Astrocyte of the hippocampus (primary cell): ENCODE results near the gene SEMA6B.
"Not testable (repeated sequence)": the region's sequence is repeated elsewhere in the genome, so short reads cannot be mapped to it uniquely, and the experiment has no call there.

ENCODE experiments used
- DNase-seq: peaks from one replicate; pipeline ENCODE4 v3.0.0; 2011; ENCODE audit warnings: low read depth, low spot score

SEMA6B gene

DNA sequence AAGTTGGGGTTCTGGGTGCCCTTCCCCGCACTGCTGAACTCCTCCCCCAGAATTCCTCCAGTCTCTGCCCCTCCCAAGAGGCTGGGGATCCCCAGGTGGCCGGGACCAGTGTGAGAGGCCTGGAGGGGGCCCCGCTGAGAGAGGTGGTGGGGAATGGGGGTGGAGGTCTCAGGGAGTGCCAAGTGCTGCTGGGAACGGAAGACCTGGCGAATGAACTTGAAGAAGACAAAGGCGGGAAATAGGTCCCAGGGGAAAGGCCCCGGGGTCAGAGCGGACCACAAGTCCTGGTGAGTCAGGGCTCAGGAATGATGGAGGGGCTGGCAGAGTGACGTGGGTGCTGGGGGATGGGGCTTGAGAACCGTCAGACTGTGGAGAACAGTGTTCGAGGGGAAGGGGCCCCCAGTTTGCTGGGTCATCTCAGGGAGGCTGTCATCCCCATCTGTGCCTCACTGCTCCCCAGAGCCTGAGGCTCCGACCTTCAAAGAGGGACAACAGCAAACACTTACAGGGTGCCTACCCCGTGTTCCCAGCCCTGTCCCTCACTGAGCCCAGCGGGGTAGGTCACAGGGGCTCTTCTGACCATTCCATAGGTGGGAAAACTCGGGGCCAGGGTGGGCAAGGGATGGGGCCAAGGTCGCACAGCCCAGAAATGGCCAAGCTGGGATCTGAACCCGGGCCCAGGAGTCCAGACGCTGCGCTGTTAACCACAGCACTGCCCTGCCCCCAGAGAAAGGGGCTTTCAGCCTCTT is 16.0 kb upstream of the SEMA6B start:
- peak; percentile 90 for DNase-seq

DNA sequence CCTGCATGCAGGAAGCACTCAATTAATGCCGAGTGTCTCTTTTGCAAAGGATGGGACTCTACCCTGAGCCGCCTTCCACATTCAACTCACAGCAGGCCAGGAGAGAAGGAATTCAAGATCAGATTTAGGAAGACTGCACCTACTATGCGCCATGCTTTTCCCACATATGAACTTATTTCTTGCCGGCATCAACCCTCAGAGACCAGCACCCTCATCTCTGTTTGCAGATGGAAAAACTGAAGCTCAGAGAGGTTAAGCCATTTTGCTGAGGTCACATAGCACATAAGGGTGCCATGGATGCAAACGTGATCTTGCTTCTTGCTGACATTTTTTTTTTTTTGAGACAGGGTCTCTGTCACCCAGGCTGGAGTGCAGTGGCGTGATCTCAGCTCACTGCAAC is 14.2 kb upstream of the SEMA6B start:
- no peak for DNase-seq

DNA sequence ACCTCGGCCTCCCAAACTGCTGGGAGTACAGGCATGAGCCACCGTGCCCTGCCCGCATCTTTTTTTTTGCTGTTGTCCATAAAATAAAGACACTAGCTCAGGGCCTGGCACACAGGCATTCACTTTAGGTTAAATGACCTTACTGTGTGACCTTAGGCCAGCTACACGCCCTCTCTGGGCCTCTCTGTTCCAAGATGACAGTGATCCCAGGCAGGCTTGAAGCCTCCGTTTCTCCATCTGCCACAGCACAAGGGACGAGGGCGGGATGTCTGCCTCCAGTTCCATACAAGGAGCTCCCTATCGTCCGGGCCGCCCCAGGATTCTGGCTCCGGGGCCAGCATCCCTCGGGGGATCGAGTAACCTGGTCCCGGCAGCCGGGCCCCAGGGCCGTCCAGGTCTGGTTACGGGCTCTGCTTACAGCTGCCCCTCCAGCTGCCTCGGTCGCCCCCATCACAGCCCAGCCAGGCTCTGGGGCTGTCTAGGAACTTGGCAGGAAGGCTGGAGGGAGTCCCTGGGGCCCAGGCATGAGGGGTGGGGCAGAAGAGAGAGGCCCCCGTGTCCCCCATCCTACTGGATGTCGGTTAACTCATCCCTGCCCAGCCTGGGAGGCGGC is 11.9 kb upstream of the SEMA6B start:
- no peak for DNase-seq

DNA sequence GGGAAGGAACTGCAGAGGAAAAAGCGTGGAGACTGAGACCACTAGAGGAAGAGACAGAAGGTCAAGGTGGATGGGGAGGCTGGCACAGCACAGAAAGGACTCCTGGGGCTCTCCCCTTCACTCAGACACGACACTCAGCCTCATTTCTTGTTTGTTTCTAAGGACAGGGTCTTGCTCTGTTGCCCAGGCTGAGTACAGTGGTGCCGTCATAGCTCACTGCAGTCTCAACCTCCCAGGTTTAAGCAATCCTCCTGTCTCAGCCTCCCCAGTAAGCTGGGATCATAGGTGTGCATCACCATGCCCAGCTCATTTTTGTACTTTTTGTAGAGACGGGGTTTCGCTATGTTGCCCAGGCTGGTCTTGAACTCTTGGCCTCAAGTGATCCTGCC is 11.4 kb upstream of the SEMA6B start:
- no peak for DNase-seq

DNA sequence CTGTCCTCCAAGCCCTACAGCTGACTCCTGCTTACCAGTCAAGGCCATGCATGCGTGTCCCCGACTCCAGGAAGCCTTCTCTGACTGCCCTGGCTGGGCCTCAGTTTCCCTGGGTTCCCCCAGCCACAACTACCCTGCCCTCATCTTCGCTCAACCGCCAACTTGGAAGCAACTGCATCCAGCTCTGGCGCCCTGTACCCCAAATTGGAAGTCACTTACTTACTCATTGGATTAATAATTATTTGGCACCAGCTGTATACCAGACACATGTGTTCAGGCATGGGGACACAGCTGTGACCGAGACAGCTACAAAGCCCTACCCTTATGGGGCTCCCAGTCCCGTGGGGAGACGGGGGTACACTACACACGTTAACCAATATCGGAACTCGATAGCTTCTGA is 10.9 kb upstream of the SEMA6B start:
- DNase-seq: no peak

DNA sequence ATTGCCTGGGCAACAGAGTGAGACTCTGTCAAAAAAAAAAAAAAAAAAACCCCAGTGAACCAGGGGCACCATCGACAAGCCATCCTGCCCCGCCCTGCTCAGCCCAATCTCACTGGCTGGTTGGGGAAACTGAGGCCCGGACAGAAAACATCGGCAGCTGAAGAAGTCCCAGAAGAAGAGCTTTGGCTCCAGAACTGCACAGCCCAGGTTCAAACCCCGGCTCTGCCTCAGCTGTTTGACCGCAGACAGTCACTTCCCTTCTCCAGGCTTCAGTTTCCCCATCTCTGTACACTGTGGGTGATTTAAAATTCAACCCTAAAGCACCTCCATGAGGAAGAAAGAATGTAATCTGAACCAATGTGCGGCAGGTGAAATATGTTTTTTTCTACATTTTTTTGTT is 9.4 kb upstream of the SEMA6B start:
- no peak for DNase-seq

DNA sequence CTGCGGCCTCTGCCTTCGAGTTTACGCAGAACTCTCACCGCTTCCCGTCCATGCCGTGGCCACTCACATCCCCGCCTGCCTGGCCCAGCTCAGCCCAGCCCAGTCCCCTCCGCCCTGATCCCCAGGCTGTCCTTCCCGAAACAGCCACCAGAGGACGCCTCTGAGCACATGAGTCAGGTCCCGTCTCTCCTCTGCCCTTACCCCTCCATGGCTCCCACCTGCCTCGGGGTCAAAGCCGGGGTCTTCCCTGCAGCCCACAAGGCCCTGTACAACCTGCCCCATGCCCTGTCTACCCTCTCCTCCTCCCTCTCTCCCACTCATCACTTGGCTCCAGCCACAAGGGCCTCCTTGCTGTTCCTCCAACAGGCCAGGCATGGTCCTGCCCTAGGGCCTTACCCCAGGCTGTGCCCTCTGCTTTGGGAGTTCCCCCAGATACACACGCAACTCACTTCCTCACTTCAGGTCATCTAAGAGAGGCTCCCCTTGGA is 8.1 kb upstream of the SEMA6B start:
- DNase-seq: peak; percentile 62

DNA sequence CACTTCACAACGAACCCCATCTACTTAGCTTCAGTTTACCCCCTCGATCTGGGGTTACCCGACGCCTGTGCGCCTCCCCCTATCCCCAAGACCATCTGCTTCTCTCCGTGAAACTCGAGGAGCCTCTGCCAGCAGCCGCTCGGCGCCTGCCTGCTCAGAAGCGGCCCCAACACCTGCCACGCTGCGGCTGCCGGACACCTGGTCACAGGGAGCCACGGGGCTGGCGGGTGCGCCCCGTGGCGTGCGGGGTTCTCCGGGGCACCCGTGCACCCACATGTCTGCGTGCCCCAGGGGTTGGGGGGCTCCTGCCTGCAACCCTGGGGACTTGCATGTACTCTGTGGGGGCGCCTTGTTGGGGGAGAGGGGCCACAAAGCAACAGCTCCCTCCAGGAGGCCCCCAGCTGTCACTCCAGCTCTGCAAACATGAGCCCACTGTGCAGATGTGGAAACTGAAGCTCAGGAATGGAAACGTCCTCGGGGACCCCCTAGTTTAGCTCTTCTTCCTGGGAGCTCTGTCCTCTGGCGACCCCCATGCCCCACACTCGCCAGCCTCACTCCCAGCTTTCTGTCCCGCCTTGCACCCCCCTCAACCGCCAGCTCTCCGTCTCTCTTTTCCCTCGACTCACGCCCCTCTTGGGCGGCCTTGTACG is 7.0 kb upstream of the SEMA6B start:
- DNase-seq: no peak

DNA sequence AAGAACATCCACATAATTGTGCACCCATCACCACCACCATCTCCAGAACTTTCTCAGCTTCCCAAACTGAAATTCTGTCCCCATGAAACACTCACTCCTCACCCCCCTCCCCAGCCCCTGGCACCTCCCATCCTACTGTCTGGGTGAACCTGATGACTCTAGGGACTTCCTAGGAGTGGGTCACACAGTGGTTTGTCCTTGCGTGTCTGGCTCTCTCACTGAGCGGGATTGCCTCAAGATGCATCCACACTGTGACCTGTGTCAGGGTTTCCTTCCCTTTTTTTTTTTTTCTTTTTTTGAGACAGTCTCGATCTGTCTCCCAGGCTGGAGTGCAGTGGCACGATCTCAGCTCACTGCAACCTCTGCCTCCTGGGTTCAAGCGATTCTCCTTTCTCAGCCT is 4.1 kb upstream of the SEMA6B start:
- not testable (repeated sequence) for DNase-seq

DNA sequence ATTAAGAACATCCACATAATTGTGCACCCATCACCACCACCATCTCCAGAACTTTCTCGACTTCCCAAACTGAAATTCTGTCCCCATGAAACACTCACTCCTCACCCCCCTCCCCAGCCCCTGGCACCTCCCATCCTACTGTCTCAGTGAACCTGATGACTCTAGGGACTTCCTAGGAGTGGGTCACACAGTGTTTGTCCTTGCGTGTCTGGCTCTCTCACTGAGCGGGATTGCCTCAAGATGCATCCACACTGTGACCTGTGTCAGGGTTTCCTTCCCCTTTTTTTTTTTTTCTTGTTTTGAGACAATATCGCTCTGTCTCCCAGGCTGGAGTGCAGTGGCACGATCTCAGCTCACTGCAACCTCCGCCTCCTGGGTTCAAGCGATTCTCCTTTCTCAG is 2.6 kb upstream of the SEMA6B start:
- not testable (repeated sequence) for DNase-seq

DNA sequence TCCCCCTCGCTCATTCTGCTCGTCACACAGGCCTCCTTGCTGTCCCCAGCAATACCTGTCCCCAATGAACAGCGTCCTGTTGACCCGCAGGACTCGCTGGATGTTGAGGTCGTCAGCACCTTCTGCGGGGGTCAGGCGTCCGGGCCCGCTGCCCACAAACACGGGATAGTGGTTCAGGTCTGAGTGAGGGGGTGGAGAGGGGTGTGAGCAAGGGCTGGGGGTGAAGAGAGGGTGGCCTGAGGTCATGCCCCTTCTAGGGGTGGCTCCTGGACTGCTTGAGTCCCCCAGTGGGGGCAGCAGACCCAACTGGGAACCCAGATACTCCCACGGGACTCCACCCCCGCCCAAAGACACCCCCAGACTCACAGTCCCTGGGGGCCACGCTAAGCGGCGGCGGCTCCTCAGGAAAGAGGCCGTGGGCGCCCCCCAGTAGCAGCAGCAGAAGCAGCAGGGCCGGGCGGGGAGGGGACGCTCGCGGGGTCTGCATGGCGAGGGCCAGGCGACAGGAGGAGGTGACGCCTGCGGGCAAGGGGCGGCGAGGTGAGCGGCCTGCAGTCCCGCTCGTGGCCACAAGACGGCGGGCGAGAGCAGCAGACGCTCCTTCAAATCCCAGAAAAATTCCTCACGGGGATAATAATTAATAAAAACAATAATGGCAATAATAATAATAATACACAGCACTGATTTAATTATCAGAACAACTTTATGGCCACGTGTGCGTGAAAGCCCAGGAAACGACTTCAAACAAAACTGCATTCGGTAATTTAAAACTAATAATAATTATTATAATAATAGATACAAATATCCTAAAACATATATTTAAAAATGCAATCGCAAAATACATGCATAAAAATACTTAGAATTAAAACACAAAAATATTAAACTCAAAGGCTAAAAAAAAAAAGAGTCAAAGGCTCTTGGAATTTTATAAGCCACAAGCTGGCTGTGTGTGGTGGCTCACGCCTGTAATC is 1.2 kb downstream of the SEMA6B start:
- DNase-seq: peak; percentile 47

DNA sequence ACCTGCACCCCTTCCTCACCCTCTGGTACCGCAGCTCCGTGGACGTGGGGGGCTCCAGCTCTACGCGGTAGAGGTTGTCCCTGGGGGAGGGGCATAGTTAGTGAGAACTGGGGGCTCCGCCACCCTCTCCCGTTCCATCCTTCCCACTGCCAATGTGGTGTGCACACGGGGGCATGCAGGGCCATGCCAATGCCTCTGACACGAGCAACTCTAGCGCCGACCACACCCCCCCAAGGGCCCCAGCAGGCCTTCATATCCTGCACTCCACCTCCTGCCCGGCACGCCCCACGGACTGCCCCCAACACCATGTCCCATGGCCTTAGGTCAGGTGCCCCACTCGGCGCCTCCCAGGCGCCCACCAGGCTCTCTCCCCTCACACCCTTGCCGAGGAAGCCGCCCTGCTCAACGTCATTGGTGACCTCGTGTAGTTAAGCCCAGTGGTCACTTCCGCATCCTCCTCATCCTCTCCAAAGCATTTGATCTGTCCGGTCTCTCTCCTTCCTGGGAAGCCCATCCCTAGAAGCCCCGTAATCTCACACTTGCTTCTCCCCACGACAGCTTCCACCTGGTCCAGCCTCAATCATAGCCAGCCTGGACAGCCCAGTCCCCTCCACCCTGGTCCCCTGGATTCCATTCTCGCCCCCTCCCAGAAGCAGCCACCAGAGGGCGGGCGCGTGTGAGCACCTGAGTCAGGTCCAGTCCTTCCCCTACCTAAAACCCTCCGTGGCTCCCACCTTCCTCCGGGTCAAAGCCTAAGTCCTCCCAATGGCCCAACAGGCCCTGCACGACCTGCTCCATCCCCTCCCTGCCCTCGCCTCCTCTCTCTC is 2.1 kb downstream of the SEMA6B start:
- DNase-seq: no peak

DNA sequence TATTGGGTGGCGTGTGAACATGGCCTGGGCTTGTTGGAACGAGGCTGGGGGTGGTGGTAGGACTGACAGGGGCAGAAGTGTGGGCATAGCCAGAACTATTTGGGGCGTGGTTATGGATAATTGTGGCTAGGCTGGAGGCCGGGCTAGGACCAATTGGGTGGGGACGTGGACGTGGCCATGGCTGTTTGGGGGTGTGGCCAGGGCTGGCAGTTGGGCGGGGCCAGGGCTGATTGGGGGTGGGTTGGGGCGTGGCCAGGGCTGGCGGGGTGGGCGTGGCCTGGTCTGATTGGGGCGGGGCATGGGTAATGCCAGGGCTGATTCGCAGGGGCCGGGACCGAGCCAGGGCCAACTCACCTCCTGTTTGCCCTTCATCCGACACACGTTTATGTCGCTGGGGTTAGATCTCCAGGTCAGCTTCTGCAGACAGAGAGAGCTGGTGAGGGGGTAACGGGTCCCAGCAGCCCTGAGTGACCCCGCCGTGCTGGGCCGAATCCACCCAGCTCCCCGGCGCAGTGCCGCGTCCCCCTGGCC is 2.8 kb downstream of the SEMA6B start:
- no peak for DNase-seq

DNA sequence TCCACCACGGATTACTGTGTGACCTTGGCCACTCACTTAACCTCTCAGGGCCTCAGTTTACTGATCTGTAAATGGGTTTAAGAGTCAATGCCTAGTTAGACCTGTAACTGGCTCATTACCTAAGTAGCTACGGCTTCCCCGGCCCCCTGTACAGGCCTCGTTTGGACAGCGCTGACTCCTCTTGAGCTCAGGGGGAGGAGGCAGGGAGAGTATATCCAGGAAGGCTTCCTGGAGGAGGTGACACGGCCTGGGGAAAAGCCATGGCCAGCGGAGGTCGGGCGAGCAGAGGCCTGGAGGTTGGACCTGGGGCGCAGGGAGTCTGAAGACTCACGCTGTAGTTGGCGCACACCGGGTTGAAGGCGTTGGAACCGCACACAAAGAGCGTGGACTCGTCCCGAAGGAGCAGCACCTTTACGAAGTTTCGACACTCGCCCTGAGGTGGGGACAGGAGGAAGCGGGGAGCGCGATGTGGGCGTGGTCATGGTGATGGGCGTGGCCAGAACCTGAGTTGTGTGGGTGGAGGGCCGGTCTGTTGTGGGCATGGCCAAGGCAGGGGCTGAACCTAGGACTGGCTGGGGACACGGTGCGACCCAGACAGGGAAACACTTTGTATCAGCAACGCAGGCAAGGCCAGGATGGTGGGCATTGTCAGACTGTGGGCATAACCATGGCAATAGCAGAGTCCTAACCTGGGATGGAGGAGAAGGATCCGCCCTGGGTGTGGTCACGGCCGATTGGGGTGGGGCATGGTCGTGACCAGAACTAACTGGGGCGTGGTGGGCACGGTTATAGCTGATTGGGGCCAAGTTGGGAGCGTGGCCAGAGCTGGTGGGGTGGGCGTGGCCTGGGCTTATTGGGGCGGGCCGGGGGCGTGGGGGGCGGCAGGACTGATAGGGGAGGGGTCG is 3.6 kb downstream of the SEMA6B start:
- DNase-seq: no peak

DNA sequence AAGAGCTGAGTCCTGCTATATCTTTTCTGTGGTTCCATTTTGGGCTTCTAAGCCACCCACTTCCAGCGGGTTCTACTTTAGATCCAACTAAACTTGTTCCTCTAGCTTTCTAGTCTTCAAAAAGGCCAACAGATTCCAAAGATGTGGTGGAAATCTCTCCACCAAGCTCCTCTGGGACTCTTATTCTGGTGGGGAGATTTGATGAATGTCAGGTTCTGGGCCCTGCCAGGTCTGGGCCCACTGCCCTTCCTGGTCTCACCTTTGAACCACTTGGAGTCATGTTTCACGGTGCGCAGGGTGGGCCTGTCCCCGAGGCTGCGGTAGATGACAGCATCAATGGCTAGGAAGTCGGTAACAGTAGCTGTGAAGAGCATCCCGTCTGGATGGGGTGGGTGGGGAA is 4.8 kb downstream of the SEMA6B start:
- DNase-seq: no peak

DNA sequence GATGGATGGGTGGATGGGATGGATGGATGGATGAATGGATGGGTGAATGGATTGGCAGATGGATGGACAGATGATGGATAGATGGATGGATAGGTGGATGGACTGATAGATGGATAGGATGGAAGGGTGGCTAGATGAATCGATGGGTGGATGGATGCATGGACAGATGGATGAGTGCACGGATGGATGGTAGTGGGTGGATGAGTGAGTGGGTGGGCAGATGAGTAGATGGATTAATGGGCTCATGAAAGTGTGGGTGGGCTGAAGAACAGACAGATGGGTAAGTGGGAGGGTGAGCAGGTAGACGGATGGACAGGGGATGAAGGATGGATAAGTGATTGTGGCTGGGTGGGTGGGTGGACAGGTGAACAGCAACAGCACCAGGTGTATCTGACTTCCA is 5.7 kb downstream of the SEMA6B start:
- no peak for DNase-seq

DNA sequence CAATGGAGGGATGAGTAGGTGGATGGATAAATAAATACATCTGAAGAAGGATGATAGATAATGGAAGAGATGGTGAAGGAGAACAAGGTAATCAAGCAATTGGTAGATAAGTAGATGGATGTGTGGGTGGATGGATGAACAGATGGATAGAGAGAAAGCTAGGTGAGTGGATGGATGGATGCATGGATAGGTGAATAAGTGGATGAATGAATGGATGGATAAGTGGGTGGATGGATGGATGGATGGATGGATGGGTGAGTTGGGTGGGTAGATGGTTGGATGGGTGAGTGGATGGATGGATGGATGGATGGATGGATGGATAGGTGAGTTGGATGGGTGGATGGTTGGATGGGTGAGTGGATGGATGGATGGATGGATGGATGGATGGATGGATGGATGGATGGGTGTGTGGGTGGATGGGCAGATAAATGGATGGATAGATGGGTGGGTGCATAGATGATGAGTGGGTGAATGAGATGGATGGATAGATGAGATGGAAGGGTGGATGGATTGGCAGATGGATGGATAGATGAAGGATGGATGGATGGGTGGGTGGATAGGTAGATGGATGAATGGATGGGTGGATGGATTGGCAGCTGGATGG is 6.3 kb downstream of the SEMA6B start:
- no peak for DNase-seq

DNA sequence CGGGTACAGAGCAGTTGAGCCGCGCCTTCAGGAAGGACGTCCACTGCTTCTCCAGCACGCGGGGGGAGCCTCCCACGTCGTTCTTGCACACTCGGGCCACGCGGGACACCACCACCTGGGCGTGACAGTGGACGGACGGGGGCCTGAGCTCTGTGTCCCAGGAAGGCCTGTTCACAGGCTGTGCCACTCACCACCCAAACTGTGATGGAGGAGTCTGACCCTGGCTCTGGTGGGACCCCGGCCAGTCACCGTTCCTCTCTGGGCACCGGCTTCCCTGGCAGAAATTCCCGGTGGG is 7.0 kb downstream of the SEMA6B start:
- DNase-seq: no peak

DNA sequence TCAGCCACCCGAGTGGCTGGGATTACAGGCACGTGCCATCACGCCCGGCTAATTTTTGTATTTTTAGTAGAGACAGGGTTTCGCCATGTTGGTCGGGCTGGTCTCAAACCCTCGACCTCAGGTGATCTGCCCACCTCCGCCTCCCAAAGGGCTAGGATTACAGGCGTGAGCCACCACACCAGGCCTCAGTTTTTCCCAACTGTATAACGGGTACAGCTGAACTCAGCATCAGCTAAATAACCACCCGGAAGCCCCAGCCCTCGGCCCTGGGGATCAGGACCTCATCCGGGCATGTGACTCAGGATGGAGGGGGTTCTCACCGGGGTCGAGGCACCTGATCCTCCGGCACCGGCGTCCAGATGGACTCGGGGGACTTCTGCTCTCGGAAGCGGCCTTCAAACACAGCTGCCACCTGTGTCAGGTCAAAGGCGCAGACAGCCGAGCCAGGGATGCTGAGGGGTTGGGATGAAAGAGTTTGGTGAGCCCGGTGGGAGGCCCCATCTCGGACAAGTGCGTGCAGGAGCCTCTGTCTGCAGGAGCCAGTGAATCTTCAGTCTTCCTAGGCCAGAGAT is 8.9 kb downstream of the SEMA6B start:
- DNase-seq: no peak
